Measurements from ENCODE around the gene DAB2IP. TPM values are rescaled to one million over a fixed set of nuclear protein-coding genes. Genes with fewer than 3 reads are reported as not detected.

Gene DAB2IP
- total RNA-seq, 1 experiment from 2014 or later, result 15.2 TPM

GRCh38 chr9:121783521-121784507 lies 132.4 kb downstream of the DAB2IP start:
- Histone ChIP-seq H3K9me2 (replicated peaks; ENCODE audit: low read length) (no peaks in the 10 kb centered on the region), H2AFZ (ENCODE audit: low read length) (no peak overlapping the region), H3K27ac (ENCODE audit: low read length) (no peak overlapping the region), H3K4me1 (ENCODE audit: insufficient read depth, low read length) (no peaks in the 10 kb centered on the region), H3F3A (ENCODE audit: low read length, unreplicated experiment) (no peaks in the 10 kb centered on the region), H3K9ac (ENCODE audit: low read length) (no peak overlapping the region), H3K79me2 (ENCODE audit: low read length) (no peaks in the 10 kb centered on the region), H3K27me3 (ENCODE audit: low read length) (no peaks in the 10 kb centered on the region), H4K20me1 (ENCODE audit: low read length) (no peaks in the 10 kb centered on the region), H3K9me3 (ENCODE audit: low read length) (no peaks in the 10 kb centered on the region), H3K4me2 (ENCODE audit: low read length) (no peak overlapping the region), H3K36me3 (ENCODE audit: low read depth, low read length) (no peaks in the 10 kb centered on the region), H3K4me3 (ENCODE audit: low read length) (no peak overlapping the region)
- DNase-seq, result no peak
- no peak for ATAC-seq
- intact Hi-C loops (cut with micrococcal nuclease), result no loop called here
- TF ChIP-seq, protein P1, sequence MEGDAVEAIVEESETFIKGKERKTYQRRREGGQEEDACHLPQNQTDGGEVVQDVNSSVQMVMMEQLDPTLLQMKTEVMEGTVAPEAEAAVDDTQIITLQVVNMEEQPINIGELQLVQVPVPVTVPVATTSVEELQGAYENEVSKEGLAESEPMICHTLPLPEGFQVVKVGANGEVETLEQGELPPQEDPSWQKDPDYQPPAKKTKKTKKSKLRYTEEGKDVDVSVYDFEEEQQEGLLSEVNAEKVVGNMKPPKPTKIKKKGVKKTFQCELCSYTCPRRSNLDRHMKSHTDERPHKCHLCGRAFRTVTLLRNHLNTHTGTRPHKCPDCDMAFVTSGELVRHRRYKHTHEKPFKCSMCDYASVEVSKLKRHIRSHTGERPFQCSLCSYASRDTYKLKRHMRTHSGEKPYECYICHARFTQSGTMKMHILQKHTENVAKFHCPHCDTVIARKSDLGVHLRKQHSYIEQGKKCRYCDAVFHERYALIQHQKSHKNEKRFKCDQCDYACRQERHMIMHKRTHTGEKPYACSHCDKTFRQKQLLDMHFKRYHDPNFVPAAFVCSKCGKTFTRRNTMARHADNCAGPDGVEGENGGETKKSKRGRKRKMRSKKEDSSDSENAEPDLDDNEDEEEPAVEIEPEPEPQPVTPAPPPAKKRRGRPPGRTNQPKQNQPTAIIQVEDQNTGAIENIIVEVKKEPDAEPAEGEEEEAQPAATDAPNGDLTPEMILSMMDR (conservative IDR thresholded peaks at IDR 0.05; ENCODE audit: low read depth, low read length), result no peak
- TF ChIP-seq EZH2 (IDR thresholded peaks at IDR 0.05; ENCODE audit: low read length, unreplicated experiment), result no peak
- no peak for TF ChIP-seq EZH2phosphoT487 (IDR thresholded peaks at IDR 0.05; ENCODE audit: borderline replicate concordance, low read length)
- ChIA-PET POLR2A (ENCODE audit: unreplicated experiment) (no interaction called here), CTCF (no interaction called here)
- BruUV-seq (replicated peaks), result TSS peak; percentile 28

DNA sequence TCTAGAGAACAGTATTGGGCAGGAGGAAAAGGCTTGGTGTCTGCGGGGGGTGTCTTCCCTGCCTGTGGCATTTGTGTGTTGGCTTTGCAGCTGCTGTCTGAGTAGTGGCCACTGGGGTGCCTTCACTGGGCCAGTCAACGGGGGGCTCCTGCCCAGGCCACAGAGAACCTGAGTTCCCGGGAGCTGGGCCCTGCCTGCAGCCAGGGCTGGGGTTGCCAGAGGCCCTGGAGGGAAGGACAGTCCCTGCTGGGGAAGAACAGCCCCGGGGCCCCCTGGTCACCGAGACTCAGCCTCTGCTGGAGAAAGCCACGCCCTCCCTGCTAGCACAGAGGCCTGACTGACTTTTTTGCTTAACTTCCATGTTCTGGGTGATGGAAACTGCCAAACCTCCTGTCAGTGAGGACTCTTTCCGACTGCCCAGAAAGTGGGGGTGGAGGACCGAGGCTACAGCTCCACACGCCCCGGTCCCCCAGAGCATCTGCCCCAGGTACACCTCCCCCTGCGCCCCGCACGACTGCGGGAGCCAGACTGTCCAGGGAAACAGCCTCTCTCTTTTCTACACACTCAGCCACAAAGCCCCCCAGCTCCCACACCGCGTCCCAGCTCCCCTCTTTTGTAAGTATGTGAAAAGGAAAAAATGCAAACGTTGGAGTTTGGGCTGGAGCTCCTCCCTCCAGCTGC lies 133.4 kb downstream of the DAB2IP start:
- no peak for ATAC-seq
- H3K36me3 ChIP-seq (ENCODE audit: low read depth, low read length), result no peaks in the 10 kb centered on the region
- no peak overlapping the region for H3K9ac ChIP-seq (ENCODE audit: low read length)
- ChIA-PET CTCF (no interaction called here), POLR2A (ENCODE audit: unreplicated experiment) (no interaction called here)
- TF ChIP-seq, protein P1 (conservative IDR thresholded peaks at IDR 0.05; ENCODE audit: low read depth, low read length), result no peak
- no peak for TF ChIP-seq EZH2 (IDR thresholded peaks at IDR 0.05; ENCODE audit: low read length, unreplicated experiment)
- TF ChIP-seq EZH2phosphoT487 (IDR thresholded peaks at IDR 0.05; ENCODE audit: borderline replicate concordance, low read length), result no peak
- no peak overlapping the region for H2AFZ ChIP-seq (ENCODE audit: low read length)
- no TSS peak for BruUV-seq (replicated peaks)
- H3K4me2 ChIP-seq (ENCODE audit: low read length), result no peak overlapping the region
- H3K9me2 ChIP-seq (replicated peaks; ENCODE audit: low read length), result no peaks in the 10 kb centered on the region
- no peaks in the 10 kb centered on the region for H3K27me3 ChIP-seq (ENCODE audit: low read length)
- no peaks in the 10 kb centered on the region for H3K79me2 ChIP-seq (ENCODE audit: low read length)
- H3K4me3 ChIP-seq (ENCODE audit: low read length), result no peak overlapping the region
- no peak overlapping the region for H3K27ac ChIP-seq (ENCODE audit: low read length)
- H3K9me3 ChIP-seq (ENCODE audit: low read length), result no peaks in the 10 kb centered on the region
- H4K20me1 ChIP-seq (ENCODE audit: low read length), result no peaks in the 10 kb centered on the region
- intact Hi-C loops (cut with micrococcal nuclease), result no loop called here
- no peaks in the 10 kb centered on the region for H3K4me1 ChIP-seq (ENCODE audit: insufficient read depth, low read length)
- no peaks in the 10 kb centered on the region for H3F3A ChIP-seq (ENCODE audit: low read length, unreplicated experiment)
- no peak for DNase-seq

All from PC-3 (cell line).